Measurements from ENCODE around the gene GLRB.
"Not testable (repeated sequence)": the region's sequence is repeated elsewhere in the genome, so short reads cannot be mapped to it uniquely, and the experiment has no call there.

Gene GLRB

DNA sequence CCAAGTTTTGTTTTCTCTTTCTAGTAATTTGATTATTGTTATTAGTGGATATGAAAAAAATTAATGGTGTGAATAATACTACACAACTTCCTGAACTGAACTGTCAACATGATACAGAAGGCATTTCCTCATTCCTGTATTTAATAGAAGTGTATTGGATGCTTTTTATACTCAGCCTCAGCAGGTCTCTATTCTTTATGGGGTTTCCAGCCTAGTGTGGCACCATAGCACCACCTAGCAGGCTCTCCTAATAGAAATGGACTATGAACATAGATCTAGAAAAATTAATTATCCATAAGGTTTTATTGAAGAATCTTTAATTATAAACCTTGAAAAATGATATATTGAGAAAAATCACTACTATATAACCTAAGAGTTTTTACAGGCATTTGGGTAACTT, 52.4 kb downstream of the GLRB start:
- DNase-seq (ENCODE audit: low read depth in 2 of 2), result no peak

DNA sequence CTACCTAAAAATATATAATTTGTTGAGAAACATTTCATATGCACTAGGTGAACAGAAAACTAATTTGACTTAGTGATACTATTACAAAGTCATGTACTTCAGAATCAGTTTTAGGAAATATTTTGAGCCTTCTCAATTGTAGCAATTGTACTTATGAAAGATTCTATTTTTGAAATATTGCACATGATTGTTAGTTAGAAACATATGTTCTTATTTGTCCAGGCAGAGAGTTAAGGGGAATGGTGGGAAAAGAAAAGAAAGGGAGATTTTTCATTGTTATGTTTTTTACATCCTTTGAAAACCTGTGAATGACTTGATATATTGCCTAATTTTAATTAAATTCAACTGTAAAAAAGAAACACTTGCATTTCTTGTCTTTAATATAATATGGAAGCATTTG, 66.0 kb downstream of the GLRB start:
- DNase-seq (ENCODE audit: low read depth in 2 of 2), result no peak

DNA sequence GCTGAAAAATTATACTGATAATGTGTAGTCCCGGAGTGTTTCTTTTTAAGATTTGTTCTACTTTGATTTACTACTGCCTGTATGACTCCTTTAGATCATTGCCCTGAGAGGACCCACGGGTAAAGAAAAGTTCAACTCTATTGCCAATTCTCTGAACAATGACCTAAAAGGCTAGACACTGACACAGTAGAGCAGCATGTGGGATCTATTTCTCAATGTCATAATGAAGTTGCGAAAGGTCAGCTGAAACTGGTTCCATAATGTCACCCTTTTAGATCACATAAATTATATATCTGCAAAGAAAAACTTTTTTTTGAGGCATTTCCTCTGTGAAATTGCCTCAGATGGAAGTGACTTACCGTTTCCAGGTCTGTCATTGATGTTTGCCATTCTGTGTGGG, 67.4 kb downstream of the GLRB start:
- no peak for DNase-seq (ENCODE audit: low read depth in 2 of 2)

DNA sequence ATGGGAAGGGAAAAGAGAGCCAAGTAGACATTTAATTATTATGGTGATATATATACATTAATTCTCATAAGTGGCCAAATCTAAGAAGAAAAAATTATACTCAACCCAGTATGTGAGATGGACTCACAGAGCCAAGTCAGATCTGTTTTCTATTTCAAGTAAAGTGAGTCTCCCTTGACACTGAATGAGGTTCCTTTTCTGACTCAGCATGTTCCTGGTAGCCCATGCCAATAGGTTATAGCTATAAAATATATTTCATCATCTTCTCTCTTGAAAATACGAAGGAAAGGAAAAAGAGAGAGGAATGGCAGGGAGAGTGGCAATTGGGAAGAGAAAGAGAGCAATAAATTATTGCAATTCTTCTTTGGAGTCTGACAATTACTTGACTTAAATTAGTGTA, 75.8 kb downstream of the GLRB start:
- DNase-seq (ENCODE audit: low read depth in 2 of 2), result no peak

DNA sequence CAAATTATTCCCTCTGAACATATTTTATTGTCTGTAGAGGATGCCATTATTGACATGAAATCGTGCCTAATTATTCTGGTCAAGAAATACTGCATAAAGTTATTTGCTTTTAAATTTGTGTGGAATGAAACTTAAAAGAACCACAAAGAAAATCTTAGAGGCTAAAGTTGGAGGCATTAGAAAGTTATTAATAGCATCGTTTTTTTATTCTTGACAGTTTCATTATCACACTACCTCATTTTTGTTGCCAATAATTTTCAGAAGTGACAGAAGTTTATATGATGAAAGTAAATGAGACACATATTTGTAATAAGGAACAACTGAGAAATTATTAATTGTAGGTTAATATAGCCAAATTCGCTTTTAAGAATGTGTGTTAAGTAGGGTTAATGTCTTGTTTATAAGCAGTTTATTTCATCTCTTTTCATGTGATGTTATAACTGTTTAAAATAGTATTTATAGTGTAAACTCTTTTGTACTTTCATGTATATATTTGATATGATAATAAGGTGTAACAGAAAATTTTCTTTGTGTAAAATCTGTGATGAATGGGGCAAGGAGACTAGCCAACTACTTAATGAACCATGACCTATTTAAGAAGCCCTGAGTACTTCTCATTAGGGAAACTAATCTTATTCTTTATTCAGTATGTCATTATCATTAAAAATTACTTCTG, 90.1 kb downstream of the GLRB start:
- no peak for DNase-seq (ENCODE audit: low read depth in 2 of 2)

DNA sequence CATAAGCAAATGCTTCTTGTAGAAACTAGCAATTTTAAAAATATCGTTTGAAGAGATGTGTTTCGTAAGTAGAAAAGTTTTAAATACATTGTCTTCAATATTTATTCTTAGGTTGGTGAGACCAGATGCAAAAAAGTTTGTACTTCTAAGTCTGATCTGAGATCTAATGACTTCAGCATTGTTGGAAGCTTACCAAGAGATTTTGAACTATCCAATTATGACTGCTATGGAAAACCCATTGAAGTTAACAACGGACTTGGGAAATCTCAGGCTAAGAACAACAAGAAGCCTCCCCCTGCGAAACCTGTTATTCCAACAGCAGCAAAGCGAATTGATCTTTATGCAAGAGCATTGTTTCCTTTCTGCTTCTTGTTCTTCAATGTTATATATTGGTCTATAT, 94.4 kb downstream of the GLRB start:
- no peak for DNase-seq (ENCODE audit: low read depth in 2 of 2)

DNA sequence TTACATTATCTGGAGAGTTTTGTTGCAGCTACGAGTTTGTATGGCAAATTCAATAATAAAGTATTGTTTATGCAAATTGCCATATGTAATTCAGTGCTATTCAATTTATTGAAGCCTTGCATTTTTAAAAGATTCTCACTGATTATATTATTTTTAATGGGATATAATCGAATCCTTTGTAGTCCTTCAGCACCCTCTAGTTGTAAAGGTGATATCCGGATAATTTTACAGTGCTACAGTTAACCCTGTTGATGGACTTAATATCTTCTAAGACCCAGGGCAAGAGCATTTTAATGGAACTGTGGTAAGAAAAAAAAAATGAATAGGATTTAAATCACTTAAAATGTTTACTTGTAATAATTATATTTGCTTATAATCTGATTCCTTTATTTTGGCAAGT, 96.1 kb downstream of the GLRB start:
- DNase-seq (ENCODE audit: low read depth in 2 of 2), result no peak

DNA sequence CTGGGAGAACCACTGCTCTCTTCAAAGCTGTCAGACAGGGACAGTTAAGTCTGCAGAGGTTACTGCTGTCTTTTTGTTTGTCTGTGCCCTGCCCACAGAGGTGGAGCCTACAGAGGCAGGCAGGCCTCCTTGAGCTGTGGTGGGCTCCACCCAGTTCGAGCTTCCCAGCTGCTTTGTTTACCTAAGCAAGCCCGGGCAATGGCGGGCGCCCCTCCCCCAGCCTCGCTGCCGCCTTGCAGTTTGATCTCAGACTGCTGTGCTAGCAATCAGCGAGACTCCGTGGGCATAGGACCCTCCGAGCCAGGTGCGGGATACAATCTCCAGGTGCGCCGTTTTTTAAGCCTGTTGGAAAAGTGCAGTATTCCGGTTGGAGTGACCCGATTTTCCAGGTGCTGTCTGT, 104.3 kb downstream of the GLRB start:
- not testable (repeated sequence) for DNase-seq (ENCODE audit: low read depth in 2 of 2)

DNA sequence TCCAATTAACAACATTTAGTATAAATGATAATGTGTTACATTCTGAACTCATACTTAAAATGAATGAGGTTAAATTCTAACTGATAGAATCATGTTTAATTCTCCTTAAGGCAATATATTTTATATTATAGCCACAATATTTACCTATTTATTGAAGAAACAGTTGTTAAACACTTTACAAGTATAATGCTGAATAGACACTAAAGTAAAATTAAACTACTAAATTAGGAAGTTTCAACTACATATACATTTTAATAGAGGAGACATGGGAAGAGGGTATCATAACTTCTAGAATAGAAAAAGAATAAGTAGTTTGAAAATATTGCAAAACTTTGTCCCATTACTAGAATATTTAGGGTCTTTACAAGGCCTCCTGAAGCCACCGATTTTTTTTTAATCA, 108.3 kb downstream of the GLRB start:
- no peak for DNase-seq (ENCODE audit: low read depth in 2 of 2)

DNA sequence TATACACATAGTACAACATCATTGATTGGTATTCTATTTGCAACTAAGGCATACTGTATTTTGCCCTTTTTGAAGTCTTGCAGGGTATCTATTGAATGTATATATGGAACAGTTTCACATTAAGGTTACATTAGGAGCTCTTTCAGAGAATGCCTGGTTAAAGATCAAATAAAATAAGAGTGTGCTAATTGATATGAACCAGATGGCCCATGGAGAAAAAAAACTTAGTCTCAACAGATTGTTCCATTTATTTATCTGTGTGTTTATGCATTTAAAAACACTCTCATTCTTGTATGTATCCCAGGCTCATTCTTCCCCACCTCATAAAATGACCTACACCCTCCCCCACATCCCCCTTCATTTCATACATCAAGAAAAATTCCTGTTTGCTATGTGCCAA, 109.4 kb downstream of the GLRB start:
- DNase-seq (ENCODE audit: low read depth in 2 of 2), result no peak

DNA sequence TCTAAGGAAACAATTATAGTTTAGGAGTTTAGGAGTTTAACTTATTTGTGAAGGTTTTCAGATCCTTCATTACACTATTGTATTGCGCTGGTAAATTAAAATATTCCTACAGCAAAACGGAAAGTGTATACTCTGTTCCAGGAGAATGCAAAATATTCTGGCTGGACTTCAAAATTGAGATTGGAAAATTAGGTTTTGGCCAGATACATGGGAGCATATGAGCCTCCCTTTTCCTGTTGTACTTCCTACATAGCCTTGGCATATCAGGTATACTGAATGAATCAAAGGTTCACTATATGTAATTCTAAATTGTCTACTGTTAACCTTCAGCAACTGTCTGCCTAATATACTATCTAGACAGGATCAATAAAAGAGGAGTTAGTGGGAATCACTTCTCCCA, 119.4 kb downstream of the GLRB start:
- DNase-seq (ENCODE audit: low read depth in 2 of 2), result no peak

DNA sequence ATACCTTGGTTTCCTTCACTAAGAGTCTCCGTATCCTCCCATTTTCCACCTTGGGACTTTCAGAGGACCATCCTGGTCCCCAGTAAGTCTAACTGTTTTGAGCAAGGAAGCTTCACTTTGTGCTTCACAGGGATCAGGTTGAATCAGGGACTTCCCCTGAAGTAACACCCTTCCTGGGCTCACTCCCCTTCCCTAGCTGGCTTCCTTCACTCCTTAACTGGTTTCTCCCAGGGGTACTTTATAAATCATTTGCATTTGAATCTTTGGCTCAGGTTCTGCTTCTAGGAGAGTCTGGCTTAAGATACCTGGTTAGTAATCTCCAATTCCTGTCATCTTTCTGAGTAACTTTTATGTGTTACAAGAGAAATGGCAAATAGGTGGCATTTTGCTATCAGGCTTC, 120.1 kb downstream of the GLRB start:
- DNase-seq (ENCODE audit: low read depth in 2 of 2), result no peak

DNA sequence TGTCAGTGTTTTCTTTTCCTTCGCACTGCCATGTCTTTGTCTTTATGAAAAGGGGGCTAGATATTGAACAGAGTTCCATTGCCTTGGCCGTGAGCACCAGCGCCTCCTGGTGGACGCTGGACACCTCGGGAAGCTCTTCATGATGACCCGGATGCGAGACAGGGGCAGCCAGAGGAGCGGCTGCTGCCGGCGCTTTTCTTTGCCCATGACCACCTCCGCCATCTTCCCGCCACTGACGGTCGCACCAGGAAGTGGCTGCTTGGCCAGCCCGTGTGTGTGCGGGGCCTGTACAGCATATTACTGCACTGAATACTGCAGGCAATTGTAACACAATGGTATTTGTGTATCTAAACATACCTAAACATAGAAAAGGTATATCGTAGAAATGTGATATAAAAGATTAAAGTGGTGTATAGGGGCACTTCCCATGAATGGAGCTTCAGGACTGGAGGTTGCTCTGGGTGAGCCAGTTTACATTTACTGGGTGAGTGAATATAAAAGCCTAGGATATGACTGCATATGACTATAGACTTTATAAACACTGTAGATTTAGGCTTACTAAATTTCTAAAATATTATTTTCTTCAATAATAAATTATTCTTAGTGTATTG, 128.8 kb downstream of the GLRB start:
- no peak for DNase-seq (ENCODE audit: low read depth in 2 of 2)

DNA sequence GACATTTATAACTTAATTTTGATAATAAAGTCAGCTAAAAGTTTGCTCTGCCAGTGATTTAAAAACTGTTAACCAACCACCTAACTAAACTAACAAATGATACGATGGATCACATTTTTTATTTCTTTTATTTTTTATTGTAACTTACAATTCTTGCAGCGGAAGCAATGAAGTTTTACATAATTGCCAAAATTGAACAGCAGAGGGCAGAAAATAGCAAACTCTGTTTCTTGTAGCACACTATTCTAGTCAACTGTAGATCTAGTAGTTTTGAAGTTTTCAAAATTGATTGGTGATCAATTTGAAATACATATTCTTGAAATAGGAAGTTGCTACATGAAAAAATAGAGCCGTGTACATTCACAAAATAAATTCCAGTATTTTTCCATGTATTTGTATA, 141.8 kb downstream of the GLRB start:
- DNase-seq (ENCODE audit: low read depth in 2 of 2), result no peak

DNA sequence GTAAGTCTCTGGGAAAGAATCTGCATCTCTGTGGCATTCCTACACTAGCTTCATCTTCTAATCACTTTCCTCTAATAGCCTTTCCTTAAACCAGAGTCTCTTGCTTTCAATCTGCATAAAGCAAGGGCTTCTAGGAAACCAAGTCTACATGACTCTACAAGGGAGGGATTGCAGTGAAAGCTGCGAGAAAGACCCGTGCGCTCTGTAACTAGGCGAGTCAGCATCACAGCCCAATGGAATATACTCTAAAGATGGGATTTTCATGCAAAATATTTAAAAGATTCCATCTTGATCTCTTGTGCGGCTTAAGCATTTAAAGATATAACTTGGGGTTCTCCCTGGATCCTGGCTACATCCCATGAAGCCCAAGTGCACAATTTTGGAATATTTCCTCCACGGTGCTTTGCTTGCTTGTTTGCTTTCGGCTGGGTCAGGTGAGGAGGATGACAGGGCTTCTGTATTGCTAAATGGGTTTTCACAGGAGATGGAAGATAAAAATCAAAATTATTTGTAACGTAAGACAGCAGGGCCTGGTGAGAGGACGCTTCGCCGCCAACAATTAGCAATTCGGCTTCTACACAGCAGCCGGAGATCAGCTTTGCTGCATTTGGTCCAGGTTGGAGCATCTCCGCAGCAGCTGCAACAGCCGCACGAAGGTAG, 143.9 kb downstream of the GLRB start:
- no peak for DNase-seq (ENCODE audit: low read depth in 2 of 2)

DNA sequence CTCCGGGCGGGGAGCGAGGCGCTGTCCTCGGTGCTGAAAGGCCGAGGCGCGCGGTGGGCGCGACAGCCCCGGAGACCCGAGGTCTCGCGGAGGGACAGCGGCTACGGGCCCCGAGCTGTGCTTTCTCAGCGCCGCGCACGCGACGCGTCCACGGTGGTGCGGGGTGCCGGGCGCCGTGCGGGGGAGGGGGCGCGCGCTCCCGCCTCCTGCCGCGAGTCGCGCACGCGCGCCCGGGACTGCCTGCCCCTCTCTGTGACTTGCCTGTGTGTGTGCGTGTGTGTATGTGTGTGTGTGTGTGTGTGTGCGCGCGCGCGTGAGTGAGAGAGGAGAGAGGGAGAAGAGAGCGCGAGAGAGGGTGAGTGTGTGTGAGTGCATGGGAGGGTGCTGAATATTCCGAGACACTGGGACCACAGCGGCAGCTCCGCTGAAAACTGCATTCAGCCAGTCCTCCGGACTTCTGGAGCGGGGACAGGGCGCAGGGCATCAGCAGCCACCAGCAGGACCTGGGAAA, 144.5 kb downstream of the GLRB start, which contains the start of gene GRIA2:
Gene GRIA2, plus strand, starts transcription at position 358 of the 511 bp plus-strand sequence. CDS start 315 bp downstream, outside the sequence.
- DNase-seq (ENCODE audit: low read depth in 2 of 2), result no peak

DNA sequence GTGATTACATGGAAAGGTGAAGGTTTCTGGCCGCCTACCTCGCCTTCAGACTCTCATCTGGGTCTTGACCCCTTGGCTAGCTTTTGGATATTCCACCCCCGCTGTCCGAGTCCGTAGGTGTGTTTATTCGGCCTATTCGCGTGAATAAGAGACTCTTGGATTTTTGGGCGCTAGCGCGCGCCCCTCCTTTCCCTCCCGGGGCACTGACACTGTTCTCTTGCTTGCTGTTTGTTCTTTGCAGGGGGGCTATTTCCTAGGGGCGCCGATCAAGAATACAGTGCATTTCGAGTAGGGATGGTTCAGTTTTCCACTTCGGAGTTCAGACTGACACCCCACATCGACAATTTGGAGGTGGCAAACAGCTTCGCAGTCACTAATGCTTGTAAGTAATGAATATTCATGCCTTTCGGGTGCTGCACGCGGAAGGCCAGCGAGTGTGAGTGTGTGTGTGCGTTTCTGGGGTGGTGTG, 145.5 kb downstream of the GLRB start:
- DNase-seq (ENCODE audit: low read depth in 2 of 2), result no peak
